ENCODE data around the gene SH2D6.
A peak's percentile ranks its signal among the peaks of the same experiment; 100 is the strongest.
"Not testable (repeated sequence)": the region's sequence is repeated elsewhere in the genome, so short reads cannot be mapped to it uniquely, and the experiment has no call there.

Gene SH2D6

GRCh38 chr2:85418132-85419008, at the start of gene SH2D6:
TSS of gene SH2D6 (plus strand) at chr2:85418714. CDS start at chr2:85429466, 10,752 bp downstream.
- peak; percentile 55 to 70 for DNase-seq

GRCh38 chr2:85368921-85369320, 49.6 kb upstream of the SH2D6 start:
- DNase-seq: no peak

- DNase-seq: no peak
Observed at GRCh38 chr2:85369500-85369899, 49.0 kb upstream of the SH2D6 start.

- no peak for DNase-seq
Observed at GRCh38 chr2:85371045-85371444, 47.5 kb upstream of the SH2D6 start.

- no peak for DNase-seq
Observed at GRCh38 chr2:85376291-85377065, 42.0 kb upstream of the SH2D6 start.

- no peak for DNase-seq
Observed at GRCh38 chr2:85377083-85377482, 41.4 kb upstream of the SH2D6 start.

- DNase-seq: no peak
Observed at GRCh38 chr2:85378257-85378656, 40.3 kb upstream of the SH2D6 start.

GRCh38 chr2:85380048-85380447, 38.5 kb upstream of the SH2D6 start:
- no peak for DNase-seq

- not testable (repeated sequence) for DNase-seq
Observed at GRCh38 chr2:85383151-85383550, 35.4 kb upstream of the SH2D6 start.

- DNase-seq: no peak
Observed at GRCh38 chr2:85383850-85384249, 34.7 kb upstream of the SH2D6 start.

GRCh38 chr2:85385746-85386145, 32.8 kb upstream of the SH2D6 start:
- no peak for DNase-seq

- no peak for DNase-seq
Observed at GRCh38 chr2:85387754-85388153, 30.8 kb upstream of the SH2D6 start.

- no peak for DNase-seq
Observed at GRCh38 chr2:85388878-85389538, 29.5 kb upstream of the SH2D6 start.

- DNase-seq: no peak
Observed at GRCh38 chr2:85390941-85391669, 27.4 kb upstream of the SH2D6 start.

- no peak for DNase-seq
Observed at GRCh38 chr2:85393836-85394235, 24.7 kb upstream of the SH2D6 start.

GRCh38 chr2:85394261-85394681, 24.2 kb upstream of the SH2D6 start:
- no peak for DNase-seq

GRCh38 chr2:85394976-85395375, 23.5 kb upstream of the SH2D6 start:
- DNase-seq: no peak

GRCh38 chr2:85395912-85396475, 22.5 kb upstream of the SH2D6 start:
- no peak for DNase-seq

GRCh38 chr2:85396531-85397470, 21.7 kb upstream of the SH2D6 start:
- no peak for DNase-seq

- no peak for DNase-seq
Observed at GRCh38 chr2:85397925-85398331, 20.6 kb upstream of the SH2D6 start.

Measured in NCI-H187 (cell line).